Measurements from ENCODE around the gene GLRA2.

Gene GLRA2

DNA sequence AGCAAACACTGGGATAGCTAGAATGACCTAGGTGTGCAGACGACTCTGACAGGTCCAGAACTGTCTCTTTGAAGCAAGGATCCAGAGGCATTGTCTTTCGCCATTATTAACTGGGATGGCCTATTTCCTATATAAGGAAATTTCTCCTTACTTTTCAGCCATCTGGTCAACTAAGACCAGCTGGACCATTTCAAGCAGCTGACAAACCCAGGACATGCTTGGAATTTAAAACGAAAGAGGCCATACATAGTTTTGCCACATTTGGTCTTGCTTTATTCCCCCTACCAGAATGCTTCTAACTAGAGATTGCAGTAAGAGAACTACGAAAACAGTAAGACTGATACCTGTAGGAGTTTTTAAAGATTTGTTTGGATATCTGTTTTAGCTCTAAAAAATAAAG lies 87.0 kb downstream of the GLRA2 start:
- no peak overlapping the region for H3K9ac ChIP-seq
- H3K4me1 ChIP-seq = no peaks in the 10 kb centered on the region
- H4K20me1 ChIP-seq = peaks cover 0 to 6% (median 0%) of the 10 kb centered on the region in 11 experiments; a peak in 2 of 22 replicates
- H3K4me2 ChIP-seq = no peak overlapping the region
- H3K36me3 ChIP-seq = no peaks in the 10 kb centered on the region
- TF ChIP-seq Cebpa-rat (IDR thresholded peaks at IDR 0.05) = no peak
- H3K9me3 ChIP-seq (replicated peaks in 1 of 11) = peaks cover 0 to 11% (median 0%) of the 10 kb centered on the region in 11 experiments; a peak in 3 of 22 replicates
- peaks cover 65 to 91% (median 81%) of the 10 kb centered on the region in 11 experiments for H3K27me3 ChIP-seq
- H3K27ac ChIP-seq = no peak overlapping the region
- no peak overlapping the region for H3K4me3 ChIP-seq

DNA sequence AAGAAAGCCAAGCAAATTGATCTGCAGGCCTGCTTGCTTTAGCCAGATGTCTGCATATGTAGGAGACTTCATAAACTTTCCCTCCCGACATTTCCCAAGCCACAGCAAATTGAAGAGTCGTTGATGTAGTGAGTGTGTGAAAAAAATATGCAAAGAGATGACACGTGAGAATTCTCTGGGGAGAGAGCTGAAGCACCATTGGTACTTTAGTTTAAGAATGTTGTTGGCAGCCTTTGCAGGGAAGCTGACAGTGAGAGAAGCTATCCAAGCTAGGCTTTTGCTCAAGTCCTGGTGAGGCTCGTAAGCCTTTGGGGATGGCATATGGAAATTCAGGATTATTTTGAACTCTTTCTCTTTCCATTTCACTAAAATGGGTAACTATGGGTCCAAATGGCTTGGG lies 87.5 kb downstream of the GLRA2 start:
- no peak for TF ChIP-seq Cebpa-rat (IDR thresholded peaks at IDR 0.05)
- peaks cover 0 to 8% (median 0%) of the 10 kb centered on the region in 11 experiments; a peak in 4 of 22 replicates for H3K9me3 ChIP-seq (replicated peaks in 1 of 11)

DNA sequence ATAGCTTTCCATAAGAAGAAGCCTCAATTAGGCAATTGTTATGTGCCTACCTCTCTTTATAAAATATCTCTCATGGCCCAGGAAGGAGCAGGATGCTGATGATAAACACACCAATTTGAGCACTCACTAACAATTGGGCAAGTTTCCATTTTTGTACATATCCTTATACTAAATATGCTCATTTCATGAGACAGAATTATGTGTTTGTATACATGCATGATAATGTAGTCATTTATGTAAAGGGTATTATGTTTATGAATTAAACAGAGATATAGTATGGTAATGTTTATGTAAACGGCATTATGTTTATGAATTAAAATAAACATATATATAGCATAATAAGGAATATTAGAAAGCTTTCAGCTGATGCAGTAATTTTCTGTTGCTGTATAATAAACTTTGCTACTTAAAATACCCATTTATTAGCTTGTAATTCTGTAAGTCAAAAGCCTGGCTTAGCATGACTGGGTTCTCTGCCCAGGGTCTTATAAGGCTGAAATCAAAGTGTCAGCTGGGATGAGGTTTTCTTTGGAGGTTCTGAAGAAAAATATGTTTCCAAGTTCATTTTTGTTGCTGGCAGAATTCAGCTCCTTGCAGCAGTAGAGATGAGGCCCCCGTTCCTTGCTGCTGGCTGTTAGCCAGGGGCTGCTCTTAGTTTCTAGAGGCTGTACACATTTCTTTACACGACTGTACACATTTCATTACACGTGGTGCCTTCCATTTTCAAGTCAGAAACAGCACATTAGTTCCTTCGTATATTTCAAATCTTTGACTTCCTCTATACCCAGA lies 89.0 kb downstream of the GLRA2 start:
- Histone ChIP-seq H3K36me3 (no peaks in the 10 kb centered on the region), H3K9me3 (replicated peaks in 1 of 11) (peaks cover 0 to 12% (median 5%) of the 10 kb centered on the region in 11 experiments; a peak in 6 of 22 replicates), H3K27me3 (peaks cover 60 to 84% (median 73%) of the 10 kb centered on the region in 11 experiments), H3K9ac (no peak overlapping the region), H3K4me2 (no peak overlapping the region), H3K4me3 (no peak overlapping the region), H3K27ac (no peak overlapping the region), H4K20me1 (peaks cover 0 to 6% (median 0%) of the 10 kb centered on the region in 11 experiments; a peak in 2 of 22 replicates), H3K4me1 (no peaks in the 10 kb centered on the region)
- TF ChIP-seq Cebpa-rat (IDR thresholded peaks at IDR 0.05) = no peak

More for the DNA sequence above, 87.5 kb downstream of the GLRA2 start:
- no peaks in the 10 kb centered on the region for H3K4me1 ChIP-seq
- peaks cover 0 to 6% (median 0%) of the 10 kb centered on the region in 11 experiments; a peak in 2 of 22 replicates for H4K20me1 ChIP-seq
- no peak overlapping the region for H3K9ac ChIP-seq
- no peak overlapping the region for H3K4me2 ChIP-seq
- no peaks in the 10 kb centered on the region for H3K36me3 ChIP-seq
- no peak overlapping the region for H3K4me3 ChIP-seq
- H3K27ac ChIP-seq = no peak overlapping the region
- peaks cover 62 to 86% (median 76%) of the 10 kb centered on the region in 11 experiments for H3K27me3 ChIP-seq

DNA sequence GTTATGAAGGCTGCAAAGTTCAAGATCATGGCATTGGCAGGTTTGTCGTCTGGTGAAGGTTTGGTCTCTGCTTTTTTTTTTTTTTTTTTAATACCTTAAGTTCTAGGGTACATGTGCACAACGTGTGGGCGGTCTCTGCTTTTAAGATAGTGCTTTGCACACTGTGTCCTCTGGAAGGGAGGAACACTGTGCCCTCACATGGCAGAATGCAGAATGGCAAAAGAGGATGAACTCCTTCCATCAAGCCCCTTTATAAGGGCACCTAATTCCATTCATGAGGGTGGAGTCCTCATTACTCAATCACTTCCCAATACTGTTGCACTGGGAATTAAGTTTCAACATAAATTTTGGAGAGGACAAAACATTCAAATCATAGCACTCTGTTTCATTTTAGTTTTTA lies 101.4 kb downstream of the GLRA2 start:
- no peak overlapping the region for H3K4me3 ChIP-seq
- H3K36me3 ChIP-seq = no peaks in the 10 kb centered on the region
- no peaks in the 10 kb centered on the region; a peak in 1 of 22 replicates for H4K20me1 ChIP-seq
- no peak overlapping the region for H3K9ac ChIP-seq
- H3K9me3 ChIP-seq (replicated peaks in 1 of 11) = peaks cover 0 to 21% (median 0%) of the 10 kb centered on the region in 11 experiments; a peak in 8 of 22 replicates
- no peak overlapping the region for H3K27ac ChIP-seq
- H3K27me3 ChIP-seq = peaks cover 62 to 97% (median 91%) of the 10 kb centered on the region in 11 experiments
- H3K4me1 ChIP-seq = peaks cover 0 to 11% (median 0%) of the 10 kb centered on the region in 10 experiments; a peak in 1 of 20 replicates
- TF ChIP-seq Cebpa-rat (IDR thresholded peaks at IDR 0.05) = no peak
- no peak overlapping the region for H3K4me2 ChIP-seq

DNA sequence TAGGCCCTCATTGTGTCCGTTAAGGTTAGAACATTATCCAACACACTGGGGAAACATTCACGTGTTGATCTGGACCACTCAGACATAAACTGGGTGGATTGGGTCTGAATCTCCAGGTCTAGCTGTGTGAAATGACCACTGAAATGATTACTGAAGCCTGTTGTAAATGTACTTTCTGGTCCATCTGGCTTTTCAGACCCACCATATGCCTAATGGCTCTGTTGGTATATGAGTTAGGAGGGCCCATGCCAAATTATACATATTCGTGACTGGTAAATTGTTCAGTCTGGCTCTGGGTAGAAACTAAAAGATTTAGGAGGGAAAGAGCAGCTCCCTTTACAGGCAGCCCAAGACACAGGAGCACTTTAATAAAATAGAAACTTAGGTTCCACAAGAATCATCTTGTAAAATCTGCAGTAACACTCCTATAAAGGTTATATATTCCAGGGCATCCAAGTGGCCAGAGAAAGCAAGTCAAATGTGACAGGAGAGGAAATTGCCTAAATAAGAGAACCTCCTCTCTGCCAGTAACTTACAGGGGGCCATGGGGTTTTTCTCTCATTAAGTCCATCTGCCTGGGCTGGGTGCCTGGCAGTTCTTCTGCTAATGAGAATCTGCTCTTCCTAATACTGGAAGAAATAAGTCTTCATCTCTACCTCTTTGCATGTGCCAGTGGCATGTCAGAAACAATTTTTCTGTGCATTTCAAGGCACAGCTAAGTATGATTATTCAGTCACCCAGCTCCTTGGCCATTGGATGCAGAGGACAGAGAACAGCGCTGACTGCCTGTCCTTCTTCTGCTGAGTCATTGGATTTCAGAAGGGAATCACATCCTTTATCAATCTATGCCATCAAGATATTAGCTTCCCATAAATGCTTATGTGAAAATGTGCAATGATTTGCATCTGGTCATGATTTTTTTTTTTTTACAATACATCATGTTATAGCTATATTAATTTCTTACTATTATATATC lies 112.6 kb downstream of the GLRA2 start:
- no peak for TF ChIP-seq Cebpa-rat (IDR thresholded peaks at IDR 0.05)
- Histone ChIP-seq H3K4me2 (no peak overlapping the region), H3K27ac (no peak overlapping the region), H3K4me1 (no peaks in the 10 kb centered on the region), H3K4me3 (no peak overlapping the region), H3K9ac (no peak overlapping the region), H3K9me3 (replicated peaks in 1 of 11) (no peaks in the 10 kb centered on the region; a peak in 1 of 22 replicates), H3K27me3 (peaks cover 86 to 100% (median 94%) of the 10 kb centered on the region in 11 experiments), H4K20me1 (no peaks in the 10 kb centered on the region), H3K36me3 (no peaks in the 10 kb centered on the region)

DNA sequence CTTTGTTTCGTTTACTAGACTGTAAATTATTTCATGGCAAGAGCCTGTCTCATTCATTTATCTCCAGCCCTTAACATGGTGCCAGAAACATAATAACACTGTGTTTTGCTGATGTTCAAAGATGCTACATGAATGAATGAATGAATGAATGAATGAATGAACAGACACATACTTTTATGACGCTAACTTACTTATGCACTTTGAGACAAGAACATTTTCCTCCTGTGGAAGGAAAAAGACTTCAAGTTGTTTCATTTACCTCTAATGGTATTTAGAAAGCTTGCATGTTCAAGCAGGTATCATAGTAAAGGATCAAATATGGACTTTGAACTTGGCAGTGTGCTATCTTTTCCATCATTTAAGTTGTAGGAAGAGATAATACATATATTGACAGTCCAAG lies 131.6 kb downstream of the GLRA2 start:
- Histone ChIP-seq H3K27me3 (peaks cover 78 to 96% (median 84%) of the 10 kb centered on the region in 11 experiments), H3K4me1 (no peaks in the 10 kb centered on the region), H3K4me2 (no peak overlapping the region), H3K9ac (no peak overlapping the region), H3K36me3 (no peaks in the 10 kb centered on the region), H4K20me1 (peaks cover 0 to 3% (median 0%) of the 10 kb centered on the region in 11 experiments; a peak in 2 of 22 replicates), H3K27ac (no peak overlapping the region), H3K9me3 (replicated peaks in 1 of 11) (no peaks in the 10 kb centered on the region), H3K4me3 (no peak overlapping the region)
- TF ChIP-seq Cebpa-rat (IDR thresholded peaks at IDR 0.05) = no peak

DNA sequence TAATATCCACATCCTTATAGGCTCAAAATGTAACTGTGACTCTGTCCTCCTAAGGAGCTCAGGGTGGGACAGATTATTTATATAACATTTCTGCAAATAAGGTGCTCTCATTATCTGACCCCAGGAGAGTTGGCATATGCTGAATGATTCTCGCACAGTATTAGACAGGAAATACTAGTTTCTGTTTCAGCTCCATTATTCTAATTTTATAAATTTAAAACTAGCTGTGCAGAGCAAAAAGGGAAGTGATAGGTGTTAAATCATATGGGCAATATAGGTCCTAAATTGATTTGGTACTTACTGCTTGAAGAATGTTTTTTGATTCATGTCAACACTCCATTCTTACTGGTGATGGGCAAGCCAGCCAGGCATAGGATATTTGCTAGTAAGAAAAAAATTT lies 141.5 kb downstream of the GLRA2 start:
- Histone ChIP-seq H3K4me2 (no peak overlapping the region), H3K27ac (no peak overlapping the region), H3K4me1 (peaks cover 0 to 8% (median 0%) of the 10 kb centered on the region in 10 experiments; a peak in 3 of 20 replicates)

DNA sequence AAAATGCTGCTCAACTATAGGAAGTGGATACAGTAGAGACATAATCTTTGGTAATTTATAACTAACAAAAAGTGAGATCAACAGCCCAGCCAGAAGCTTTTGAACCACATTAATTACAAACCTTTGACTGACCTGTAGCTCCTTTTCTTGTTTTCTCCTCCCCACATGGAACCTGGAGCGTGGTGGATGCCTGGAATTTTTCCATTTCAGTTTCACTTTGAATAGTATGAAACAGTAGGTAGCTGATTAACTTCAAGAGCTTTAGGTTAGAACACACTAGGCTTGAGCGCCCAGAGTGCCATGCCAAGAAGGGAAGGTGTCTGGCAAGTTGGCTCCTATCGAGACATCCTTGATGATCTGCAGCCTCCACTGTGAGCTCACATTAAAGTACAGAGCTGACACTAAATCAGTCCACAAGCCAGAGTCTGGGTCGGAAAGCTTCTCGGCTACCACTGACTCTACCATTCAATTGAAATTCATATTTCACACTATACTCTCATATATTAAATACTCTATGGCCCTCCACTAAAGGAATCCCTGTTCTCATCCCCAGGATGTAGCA lies 143.4 kb downstream of the GLRA2 start:
- H4K20me1 ChIP-seq = no peaks in the 10 kb centered on the region
- no peak overlapping the region for H3K4me2 ChIP-seq
- H3K4me1 ChIP-seq = peaks cover 0 to 8% (median 0%) of the 10 kb centered on the region in 10 experiments; a peak in 3 of 20 replicates
- peaks cover 0 to 7% (median 0%) of the 10 kb centered on the region in 11 experiments; a peak in 1 of 22 replicates for H3K9me3 ChIP-seq (replicated peaks in 1 of 11)
- H3K27ac ChIP-seq = no peak overlapping the region
- TF ChIP-seq Cebpa-rat (IDR thresholded peaks at IDR 0.05) = no peak
- H3K36me3 ChIP-seq = no peaks in the 10 kb centered on the region
- H3K27me3 ChIP-seq = peaks cover 77 to 100% (median 96%) of the 10 kb centered on the region in 11 experiments
- no peak overlapping the region for H3K4me3 ChIP-seq
- H3K9ac ChIP-seq = no peak overlapping the region

More for the DNA sequence above, 141.5 kb downstream of the GLRA2 start:
- no peaks in the 10 kb centered on the region for H3K36me3 ChIP-seq
- H3K9ac ChIP-seq = no peak overlapping the region
- peaks cover 0 to 7% (median 0%) of the 10 kb centered on the region in 11 experiments; a peak in 1 of 22 replicates for H3K9me3 ChIP-seq (replicated peaks in 1 of 11)
- no peak overlapping the region for H3K4me3 ChIP-seq
- H4K20me1 ChIP-seq = no peaks in the 10 kb centered on the region
- TF ChIP-seq Cebpa-rat (IDR thresholded peaks at IDR 0.05) = no peak
- peaks cover 73 to 100% (median 93%) of the 10 kb centered on the region in 11 experiments for H3K27me3 ChIP-seq
